Frontal cortex (tissue), 4 donors: ENCODE measurements around the gene OLFML1. TPM values are rescaled to one million over a fixed set of nuclear protein-coding genes. Genes with fewer than 3 reads are reported as not detected.
"Not testable (repeated sequence)": the region's sequence is repeated elsewhere in the genome, so short reads cannot be mapped to it uniquely, and the experiment has no call there.

Source experiments
- DNase-seq, 2 donors: peaks; one replicate each; pipeline ENCODE4 v3.0.0; 2012; ENCODE audit warnings: low spot score in 2 of 2
- FAIRE-seq: peaks from 2 replicates; lab custom pipeline; 2012; peaks lifted over from hg19 to GRCh38; lab: Jason Lieb, UNC
- total RNA-seq: library from RNA; depleted of rRNA; stranded (reverse); fragments of >200 nt; gene quantifications from one replicate; pipeline ENCODE4 v1.2.3, GENCODE V29; 2014
- donor health status: control.
- donor health status: control.
- donor health status: control.

The OLFML1 gene
- total RNA-seq, 1 donor from 2014 or later = 1.6 TPM

DNA sequence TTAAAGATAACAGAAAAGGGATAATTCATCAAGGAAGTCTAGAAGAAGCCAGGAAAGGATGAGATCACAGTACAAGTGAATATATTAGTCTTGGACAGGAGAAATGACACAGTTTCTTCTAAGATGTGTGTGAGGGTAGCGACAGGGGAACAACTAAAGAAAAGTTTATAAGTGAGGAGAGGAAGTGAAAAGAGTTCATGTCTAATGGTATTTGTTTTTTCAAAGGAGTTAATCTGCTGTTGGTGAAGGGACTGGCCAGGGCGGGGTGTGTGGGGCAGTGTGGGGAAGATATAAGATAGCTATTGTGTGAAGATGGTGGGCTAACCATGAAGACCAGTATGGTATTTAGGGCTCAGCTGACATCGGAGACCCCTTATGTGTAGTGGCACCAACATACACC is 20.9 kb downstream of the OLFML1 start:
- DNase-seq (no peak), FAIRE-seq (no peak)

DNA sequence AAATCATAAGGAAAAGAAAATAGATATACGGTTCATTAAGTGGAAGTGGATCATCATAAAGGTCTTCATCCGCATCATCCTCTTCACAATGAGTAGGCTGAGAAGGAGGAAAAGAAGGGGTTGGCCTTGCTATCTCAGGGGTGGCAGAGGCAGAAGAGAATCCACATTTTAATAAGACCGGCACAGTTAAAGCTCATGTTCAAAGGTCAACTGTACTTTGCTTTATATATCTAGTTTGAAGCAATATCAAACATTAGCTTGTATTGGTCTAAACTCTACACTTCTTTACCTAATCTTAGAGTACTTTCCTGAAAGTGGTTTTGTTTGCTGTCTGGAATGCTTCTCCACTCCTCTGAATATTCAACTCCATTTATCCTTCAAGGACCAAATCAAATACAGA is 22.8 kb downstream of the OLFML1 start:
- DNase-seq (no peak), FAIRE-seq (no peak)

DNA sequence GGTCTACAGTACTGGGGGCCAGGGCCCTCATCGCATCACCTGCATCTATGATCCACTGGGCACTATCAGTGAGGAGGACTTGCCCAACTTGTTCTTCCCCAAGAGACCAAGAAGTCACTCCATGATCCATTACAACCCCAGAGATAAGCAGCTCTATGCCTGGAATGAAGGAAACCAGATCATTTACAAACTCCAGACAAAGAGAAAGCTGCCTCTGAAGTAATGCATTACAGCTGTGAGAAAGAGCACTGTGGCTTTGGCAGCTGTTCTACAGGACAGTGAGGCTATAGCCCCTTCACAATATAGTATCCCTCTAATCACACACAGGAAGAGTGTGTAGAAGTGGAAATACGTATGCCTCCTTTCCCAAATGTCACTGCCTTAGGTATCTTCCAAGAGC is 24.7 kb downstream of the OLFML1 start:
- no peak for DNase-seq
- no peak for FAIRE-seq

DNA sequence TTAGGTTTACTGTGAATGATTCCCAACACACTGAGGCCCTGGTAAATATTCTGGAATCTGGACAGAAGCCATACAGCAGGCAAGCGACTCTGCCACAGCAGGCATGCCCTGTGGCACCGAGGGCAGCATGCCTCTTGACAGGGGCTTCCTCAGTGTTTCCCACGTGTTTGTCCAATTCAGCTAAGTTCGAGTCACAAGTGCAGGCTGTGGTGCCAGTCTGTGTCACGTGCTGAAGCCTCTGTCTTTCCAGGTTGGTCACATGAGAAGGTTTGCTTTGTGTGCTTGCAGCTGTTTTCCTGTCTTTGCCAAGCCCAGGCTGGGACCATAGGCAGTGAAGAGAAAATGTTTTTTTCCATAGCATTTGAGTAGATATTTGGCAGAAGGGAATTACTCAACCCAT is 26.1 kb downstream of the OLFML1 start:
- no peak for FAIRE-seq
- peak in 1 of 2 donors; percentile 45 for DNase-seq

DNA sequence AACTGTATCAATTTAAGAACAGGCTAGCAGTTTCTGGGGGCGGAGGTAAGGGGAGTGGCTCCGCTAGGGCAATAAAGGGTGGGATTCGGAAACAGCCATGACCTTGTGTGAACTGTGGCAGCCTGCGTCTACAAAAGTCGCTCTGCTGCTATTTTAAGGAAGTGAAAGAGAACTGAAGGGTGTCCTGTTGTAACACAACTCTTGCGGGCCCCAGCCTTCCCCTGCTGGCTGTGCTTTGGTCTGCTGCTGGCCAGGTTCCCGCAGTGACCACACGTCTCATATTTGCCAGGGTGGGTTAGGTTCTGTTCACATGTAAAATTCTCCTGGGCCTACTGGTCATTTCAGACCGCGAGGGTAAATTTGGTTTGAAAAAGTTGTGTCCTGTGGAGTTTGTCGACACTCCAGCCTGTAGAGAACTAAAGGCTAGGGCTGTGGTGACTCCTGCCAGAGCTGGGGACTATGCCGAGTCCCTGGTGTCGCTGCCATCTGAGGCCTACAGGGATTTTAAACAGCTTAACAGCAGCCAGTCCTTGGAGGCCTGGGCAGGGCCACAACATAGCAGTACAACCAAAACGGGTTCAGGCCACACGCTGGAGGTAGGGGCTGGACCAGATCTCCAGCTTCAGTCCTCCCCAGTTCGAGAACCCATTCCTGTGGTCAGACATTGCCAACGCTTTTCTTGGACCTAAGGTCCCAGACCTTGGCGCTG is 27.4 kb downstream of the OLFML1 start:
- peak; percentile 38 to 51 for DNase-seq
- FAIRE-seq = no peak

DNA sequence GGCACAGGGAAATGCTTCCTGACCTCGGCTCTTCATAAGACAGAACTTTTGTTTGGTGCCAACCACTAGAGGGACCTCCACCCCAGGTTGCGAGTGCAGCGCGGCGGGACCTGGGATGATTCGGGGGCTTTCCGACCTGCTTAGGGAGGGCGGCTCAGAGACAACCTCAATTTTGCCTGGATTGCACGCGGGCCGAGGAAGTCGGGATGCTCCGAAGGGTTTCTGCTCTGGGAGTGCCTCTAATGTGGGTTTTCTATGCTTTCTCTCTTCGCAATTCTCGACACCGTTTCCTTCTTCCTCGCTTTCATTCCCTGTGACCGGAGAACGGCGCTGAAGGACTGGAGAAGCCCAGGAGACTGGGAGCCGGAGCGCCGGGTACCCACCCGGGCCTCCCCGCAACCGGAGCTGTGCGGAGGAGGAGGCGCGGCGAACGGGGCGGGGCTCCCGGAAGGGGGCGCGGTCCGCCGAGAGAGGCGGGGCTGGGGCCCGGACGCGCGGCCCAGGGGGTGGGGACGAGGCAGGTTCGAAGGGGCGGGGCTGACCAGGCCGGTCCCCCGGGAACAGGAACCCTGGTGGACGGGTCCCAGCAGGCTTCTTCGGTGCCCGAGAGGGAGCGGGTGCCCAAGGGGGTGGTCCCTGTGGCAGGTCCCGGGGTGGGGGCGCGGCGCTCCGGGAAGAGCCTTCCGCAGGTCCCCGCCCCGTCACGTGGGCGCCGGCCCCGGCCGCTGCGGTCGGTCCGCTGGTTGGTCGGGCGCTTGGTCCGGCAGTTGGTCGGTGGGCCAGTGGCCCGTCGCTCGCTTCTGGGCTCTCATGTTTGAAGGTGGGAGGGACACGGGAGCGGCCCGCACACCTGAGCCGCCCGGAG is 28.2 kb downstream of the OLFML1 start, which contains the start of gene PPFIBP2:
PPFIBP2 (plus strand) TSS at position 766 of the 865 bp plus-strand sequence. CDS start 35,477 bp downstream, outside the sequence.
- DNase-seq (peak; percentile 92 to 93), FAIRE-seq (no peak)

DNA sequence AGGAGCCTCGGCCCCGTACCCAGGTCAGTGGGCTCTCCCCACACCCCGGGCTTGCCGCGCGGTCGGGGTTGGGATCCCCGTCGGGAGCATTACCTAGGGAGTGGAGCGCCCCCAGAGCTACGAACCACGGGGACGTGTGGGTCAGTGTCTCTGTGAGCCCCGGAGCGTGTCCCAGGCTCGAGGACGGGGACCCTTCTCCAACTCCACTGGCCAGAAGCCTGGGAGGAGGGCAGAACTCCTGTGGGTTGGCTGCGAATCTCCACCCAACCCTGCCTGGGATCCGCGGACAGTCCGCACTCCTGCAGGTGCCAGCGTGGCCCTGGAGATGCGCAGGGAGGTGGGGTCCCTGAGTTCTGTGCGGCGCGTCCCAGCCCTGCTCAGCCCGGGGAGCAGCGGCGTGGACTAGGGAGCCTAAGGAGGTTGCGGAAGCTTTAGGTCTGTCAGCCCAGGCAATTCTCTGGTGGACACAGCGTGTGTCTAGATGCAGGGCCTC is 28.8 kb downstream of the OLFML1 start:
- peak; percentile 25 to 36 for DNase-seq
- FAIRE-seq = no peak

DNA sequence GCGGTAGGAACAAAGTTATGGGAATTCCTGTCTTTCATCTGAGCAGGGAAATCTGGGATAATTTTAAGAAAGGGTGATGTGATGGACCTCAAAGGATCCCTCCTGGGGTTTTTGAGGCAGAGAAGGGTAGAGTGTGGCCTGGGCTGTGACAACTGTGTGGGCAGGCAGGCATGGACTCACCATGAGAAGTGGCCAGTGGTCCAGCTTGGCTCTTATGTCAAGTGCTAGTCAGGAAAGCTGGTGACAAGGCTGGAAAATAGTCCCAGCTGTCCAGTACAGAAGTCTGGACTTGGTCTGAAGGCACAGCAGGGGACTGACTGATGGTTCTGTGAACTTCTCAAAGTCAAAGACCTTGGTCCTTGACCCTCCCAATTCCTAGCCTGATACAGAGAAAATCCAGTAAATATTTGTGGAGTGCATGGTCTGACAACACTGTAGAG is 30.2 kb downstream of the OLFML1 start:
- DNase-seq (no peak), FAIRE-seq (no peak)

DNA sequence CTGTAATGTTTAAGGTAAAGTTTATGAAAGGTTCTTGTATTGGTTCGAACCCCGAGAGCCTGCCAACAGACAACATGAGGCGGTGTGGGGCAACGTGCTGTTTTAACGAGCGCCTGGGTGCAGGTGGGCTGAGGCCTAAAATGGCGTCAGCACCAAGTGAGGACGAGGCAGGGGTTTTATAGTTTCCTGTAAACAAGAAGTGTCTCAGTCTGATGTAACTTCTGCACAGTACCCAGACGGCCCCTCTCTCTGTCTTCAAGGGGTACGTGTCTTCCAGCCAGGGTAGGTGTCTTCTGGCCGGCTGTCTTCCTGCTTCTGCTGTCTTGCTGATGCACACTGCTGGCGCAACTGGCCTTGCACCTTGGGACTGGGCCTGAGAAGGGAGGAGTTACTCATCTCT is 31.2 kb downstream of the OLFML1 start:
- no peak for DNase-seq
- FAIRE-seq = no peak

DNA sequence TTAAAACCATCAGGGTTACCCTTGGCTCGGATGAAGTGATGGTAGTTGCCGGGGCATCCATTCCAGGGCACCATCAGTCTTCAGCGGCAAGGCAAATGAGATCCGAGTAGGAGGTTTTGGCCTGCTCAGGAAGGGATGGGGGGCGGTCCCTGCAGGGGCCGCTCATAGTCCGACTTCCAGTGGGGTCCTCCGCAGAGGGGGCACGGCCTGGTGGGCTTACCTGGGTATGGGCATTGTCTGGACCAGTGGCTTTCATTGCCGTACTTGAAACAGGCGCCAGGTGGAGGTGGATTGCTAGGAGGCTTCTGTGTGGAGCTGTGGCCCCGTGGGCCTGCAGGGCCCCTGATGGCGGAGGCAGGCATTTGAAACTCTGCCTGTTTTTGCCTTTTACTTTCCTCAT is 32.4 kb downstream of the OLFML1 start:
- FAIRE-seq, DNase-seq: not testable (repeated sequence)

DNA sequence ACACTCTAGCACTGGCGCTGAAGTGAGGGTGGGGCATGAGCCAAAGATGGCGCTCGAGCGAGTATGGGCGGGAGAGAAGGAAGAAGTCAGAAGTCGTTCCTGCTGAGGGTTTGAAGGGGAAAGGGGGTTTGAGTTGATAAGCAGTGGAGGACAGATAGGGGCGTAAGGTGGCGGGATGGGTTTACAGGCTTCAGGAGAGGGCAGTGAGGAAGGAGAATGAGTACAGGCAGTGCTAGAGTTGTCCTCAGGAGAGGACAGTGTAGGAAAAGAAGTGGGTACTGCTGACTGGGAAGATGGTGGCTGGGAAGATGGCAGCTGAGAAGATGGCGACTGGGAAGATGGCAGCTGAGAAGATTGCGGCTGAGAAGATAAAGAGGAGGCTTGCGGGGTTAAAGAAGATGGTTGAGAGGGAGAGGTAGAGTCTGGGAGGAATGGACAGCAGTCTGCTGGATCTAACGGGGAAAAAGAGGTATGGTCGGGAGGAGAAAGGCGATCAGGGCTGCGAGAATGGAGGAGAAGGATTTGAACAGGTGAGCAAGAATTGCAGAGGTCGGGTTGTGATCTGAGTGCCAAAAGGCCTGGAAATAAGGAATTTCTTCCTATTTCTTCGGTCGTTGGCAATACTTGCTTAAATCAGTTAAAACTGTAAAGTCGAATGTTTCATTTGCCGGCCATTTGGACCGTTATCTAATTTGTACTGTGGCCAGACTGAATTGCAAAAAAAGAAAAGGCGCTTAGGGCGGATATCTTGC is 33.7 kb downstream of the OLFML1 start:
- no peak for FAIRE-seq
- no peak for DNase-seq

DNA sequence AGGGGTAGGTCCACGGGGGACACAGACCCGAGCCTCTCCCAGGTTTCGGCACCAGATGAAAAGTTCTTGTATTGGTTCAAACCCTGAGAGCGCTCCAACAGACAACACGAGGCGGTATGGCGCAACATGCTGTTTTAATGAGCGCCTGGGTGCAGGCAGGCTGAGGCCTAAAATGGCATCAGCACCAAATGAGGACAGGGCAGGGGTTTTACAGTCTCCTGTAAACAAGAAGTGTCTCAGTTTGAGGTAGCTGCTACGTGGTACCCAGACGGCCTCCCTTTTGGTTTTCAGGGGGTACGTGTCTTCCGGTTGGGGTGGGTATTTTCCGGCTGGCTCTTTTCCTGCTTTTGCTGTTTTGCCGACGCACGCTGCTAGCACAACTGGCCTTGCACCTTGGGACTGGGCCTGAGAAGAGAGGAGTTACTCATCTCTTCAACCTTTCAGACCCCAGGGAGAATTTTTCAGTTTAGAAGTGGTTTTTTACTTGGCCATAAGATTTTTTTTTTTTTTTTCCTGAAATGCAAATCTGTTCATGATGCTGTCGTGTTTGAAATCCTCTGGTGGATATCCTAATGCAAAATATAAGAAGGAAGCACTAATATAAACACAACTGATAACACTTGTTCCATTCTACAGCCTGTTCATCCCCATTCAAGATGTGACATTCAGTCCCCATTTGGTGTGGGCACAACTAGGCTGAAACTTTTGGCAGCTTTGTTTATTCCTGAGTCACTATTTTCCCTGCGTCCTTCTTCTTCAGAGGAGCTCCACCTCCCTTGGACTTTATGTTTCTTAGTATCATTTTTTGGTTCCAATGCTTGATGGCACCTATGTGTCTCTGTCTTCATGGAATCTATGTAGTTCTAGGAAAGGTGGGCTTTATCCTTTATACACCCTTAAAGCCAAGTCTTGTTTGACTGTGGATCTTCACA is 35.0 kb downstream of the OLFML1 start:
- FAIRE-seq = no peak

DNA sequence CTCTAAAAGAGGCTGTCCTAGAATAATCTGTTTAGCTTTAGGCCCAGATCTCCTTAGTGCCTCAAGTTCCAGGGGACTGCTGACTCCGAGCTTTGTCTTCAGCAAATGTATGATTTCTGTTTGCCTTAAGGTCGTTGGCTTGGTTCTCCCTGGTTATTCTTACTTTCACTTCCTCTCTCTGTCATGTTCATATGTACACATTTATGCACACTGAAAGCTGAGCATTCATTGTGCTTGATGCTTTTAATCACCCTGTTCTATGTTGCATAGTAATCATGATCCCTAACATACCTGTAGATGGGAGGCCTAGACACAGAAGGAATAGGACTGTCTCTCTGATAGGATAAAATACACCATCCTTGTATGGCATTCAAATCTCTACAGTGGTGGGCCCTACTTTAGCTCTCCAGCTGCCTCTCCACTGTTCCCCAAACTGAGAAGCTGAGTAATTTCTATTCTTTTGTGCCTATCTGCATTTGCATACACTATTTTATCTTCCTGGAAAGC is 35.7 kb downstream of the OLFML1 start:
- DNase-seq (no peak), FAIRE-seq (no peak)

More for the DNA sequence above, 35.0 kb downstream of the OLFML1 start:
- no peak for DNase-seq

DNA sequence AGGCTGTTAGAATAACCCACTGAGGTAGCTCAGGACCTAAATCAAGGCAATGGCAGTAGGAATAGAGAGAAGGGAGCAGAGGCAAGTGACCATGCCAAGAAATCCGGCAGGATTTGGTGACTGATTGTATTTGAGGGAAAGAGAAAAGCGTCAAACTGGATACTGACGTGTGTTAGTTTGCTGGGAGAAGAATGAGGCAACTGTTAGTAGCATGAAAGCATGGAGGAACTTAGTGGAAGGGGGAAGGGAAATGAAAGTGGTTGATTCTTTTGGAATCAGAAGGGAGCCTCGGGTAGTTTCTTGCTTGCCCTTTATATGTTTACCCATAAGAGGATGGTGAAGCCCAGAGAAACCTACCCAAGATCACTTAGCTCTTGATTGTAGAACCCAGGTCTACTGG is 36.8 kb downstream of the OLFML1 start:
- FAIRE-seq (no peak), DNase-seq (no peak)

DNA sequence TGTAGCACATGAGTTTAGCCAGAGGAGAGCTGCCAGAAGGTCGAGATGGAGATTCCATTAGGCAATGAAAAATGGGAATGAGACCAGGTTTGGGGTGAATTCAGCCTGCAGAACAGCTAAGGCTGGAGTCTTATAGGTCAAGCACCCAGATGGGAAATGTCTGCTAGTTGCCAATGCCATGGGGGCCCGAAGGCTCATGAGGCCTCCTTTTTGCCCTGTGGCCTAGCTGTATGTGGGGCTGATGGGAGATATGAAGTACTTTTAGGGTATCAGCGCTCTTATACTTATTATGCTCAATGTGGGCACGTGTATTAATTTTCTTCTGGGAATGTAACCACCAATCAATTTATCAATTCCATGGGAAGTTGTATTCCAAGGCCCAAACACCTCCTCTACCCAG is 37.2 kb downstream of the OLFML1 start:
- DNase-seq (no peak), FAIRE-seq (no peak)

DNA sequence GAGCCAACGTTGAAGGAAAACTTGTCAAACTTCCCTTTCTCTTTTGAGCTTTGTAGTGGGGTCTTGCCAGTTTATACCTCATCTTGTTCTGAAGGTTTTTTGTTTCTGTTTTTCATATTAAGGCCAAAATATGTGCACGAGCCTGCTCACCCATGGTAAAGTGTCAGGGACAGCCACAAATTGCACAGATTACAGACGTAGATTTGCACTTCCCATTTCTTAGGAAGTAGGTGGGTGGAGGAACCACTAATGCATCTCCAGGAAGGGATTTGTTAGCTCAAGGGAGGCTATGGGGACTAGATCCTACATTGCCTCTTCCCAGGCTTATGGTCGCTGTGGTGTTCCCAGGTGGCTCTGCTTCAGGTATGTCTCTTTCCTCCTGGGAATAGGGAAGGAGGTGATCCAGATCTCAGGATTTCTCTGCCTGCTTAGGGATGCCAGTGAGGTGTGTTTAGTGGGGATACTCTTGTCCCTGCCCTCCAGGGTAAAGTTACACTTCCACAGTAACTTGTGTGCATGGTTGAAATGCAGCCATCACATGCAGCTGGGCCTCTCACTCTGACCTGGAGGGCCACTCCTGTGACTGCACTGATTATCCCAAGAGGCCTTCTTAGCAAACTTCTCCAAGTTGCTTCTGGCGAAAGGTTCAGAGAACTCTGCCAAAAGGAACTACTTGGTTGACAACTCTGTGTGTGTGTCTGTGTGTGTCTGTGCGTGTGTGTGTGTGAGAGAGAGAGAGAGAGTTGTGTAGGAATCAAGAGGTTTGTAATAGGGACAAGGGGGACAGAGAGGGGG is 38.3 kb downstream of the OLFML1 start:
- FAIRE-seq = no peak
- DNase-seq = no peak

DNA sequence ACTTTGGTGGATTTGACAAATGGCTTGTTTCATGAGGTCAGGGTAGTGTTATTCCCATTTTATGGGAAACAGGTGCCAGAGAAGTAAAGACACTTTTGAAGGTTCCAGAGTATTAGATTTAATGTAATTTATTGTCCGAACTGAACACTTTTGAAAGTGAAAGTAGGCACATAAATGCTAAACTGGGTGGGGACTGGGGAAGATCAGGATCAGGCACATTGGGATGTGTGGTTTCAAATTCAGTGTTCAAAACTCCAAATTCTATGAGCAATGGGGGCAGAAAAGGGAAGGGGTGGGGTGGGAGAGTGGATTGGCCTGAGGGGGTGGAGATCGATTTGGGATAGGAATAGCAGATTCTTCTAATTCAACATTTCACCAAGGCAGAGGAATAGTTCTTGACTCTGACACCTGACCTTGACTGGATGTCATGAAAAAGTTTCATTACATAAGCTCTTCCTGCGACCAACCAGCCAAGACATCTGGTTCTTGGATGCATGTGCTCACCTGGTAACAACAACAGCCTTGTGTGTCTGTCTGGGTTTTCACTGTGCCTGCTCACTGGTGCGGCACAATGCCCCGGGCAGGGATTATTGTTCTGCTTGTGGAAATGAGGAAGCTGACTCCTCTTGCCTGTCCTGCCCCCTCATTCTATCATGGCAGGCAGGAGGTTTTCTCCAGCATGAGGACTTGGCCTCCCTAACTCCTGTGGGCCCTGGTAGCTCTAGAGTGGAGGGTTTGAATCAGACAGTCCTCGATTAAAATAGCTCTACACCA is 39.3 kb downstream of the OLFML1 start:
- no peak for DNase-seq
- FAIRE-seq = no peak
